CD1c-positive myeloid dendritic cell (primary cell): Measurements from ENCODE around the gene FBRS.
"Not testable (repeated sequence)": the region's sequence is repeated elsewhere in the genome, so short reads cannot be mapped to it uniquely, and the experiment has no call there.

Experiments used
- DNase-seq: peaks from one replicate; pipeline ENCODE4 v3.0.0-alpha.2; 2016; ENCODE audit errors: extremely low spot score

Gene FBRS

DNA sequence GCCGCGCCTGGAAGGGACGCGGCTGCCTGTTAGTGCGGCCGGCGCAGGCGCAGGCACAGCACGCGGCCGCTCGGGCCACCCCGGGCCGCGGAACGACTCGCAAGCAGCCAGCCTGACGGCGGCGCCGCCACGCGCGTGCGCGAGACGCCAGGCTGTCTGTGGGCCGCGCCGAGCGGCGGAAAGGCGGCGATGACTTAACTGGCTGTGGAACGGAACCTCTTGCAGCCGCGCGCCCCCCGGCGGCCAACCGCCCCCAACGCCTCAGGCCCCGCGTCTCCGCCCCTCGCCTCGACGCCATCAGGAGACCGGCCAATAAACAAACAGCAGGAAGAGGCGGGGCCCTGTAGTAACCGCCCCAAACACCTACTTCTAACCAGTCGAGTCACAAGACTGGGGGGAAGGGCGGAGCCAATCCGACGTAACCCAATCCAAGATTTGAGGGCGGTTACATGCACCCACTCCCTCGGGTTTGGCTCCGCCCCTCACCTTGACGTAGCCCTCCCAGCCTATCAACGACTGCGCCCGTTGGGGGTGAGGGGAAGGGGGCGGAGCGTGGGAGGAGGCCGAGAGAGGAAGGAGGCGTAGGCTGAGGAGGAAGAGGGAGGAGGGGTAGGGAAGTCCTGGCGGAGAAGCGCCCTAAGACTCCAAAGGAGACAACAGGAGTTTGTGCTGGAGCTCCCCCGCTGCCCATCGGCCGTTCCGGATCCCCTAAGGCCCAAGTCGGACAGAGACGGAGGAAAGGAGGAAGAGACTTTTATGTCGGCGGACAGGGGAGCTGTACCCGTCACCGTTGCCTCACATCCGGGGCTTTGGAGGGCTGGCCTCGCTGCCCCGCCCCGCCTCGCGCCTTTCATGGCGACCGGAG lies at the start of gene FBRS:
TSS of gene FBRS (plus strand) at position 566 of the 865 bp plus-strand sequence. CDS start 1,088 bp downstream, outside the sequence.
- DNase-seq, result peak; percentile 100

DNA sequence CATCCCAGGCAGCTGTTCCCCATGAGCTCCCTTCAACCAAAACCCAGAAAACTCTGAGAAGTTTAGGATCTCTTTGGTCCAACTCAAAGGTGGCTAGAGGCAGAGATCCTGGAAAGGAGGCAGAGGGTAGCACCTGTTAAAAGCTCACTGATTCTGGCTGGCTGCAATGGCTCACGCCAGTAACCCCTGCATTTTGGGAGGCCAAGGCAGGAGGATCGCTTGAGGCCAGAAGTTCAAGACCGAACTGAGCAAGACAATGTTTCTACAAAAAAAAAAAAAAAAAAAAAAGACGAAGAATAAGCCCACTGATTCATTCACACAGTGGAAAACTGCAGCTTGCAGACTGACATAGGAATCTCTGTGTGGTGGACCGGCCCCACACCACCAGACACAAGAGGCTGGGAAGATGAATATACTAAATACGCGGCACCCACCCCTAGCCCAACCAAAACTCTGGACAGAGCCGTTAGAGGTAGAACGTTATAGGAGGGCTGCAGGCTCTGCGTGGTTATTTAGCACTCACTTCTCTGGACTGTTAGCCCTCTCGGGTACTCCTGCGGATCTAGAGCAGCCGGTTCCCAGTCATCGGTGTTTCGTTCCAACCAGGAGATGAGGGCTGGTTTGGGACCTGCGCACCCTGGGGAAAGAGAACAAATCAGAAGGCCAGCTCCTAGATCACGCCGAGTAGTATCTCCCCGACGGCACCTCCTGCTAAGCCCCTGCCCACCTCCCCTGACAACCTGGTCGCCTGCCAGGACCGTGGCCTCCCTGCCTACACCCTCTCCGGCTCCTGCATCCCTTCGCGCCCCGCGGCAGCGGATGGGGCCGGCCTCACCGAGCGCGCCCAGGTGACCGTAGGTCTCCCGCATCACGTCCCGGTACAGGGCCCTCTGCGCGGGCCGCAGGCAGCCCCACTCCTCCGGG lies 49.0 kb upstream of the FBRS start:
- DNase-seq, result peak; percentile 7

- DNase-seq, result peak; percentile 98
Measured at GRCh38 chr16:30609926-30610839, 48.0 kb upstream of the FBRS start, which contains the start of gene ZNF689. Gene ZNF689, minus strand, starts transcription at chr16:30610389. Its CDS starts 348 bp downstream, at chr16:30610041.

GRCh38 chr16:30615358-30616091 lies 42.7 kb upstream of the FBRS start:
- DNase-seq, result peak; percentile 90

DNA sequence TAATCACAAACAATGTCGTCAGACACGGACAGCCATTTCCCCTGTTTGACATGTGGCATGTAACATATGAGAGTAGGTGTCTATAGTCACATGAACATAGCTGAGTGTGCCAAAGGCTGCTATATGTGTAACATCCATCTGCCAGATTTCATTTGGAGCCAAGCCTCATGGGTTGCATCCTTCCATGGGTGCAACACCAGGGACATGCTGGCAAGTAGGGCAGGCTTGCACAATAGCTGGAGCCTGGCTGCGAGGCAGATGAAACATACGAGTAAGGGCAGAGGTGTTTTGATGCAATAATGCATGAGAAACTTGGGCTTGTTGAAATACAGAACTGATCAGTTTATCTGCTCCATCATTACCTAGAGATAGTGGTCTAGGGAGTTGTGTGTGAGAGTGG lies 39.0 kb upstream of the FBRS start:
- no peak for DNase-seq

- no peak for DNase-seq
Measured at GRCh38 chr16:30619638-30620037, 38.6 kb upstream of the FBRS start.

DNA sequence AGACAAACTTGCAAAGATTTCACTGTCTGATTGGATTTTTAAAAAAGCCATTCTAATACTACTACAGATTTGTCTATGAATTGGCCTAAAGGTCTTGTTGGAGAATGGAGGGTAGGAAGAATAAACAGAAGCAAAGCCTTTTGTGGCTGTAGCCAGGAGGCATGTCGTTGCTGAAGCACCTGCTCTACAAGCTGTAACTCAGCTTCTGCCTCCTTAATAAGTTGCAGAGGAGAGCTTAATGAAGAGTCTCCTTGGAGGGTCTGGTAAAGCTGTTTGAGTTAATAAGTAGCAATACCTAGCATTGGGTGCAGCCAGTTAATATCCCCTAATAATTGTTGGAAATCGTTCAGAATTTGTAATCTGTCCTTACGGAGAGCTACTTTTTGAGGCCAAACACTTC lies 38.1 kb upstream of the FBRS start:
- DNase-seq, result no peak

- no peak for DNase-seq
Measured at GRCh38 chr16:30621765-30622164, 36.5 kb upstream of the FBRS start.

DNA sequence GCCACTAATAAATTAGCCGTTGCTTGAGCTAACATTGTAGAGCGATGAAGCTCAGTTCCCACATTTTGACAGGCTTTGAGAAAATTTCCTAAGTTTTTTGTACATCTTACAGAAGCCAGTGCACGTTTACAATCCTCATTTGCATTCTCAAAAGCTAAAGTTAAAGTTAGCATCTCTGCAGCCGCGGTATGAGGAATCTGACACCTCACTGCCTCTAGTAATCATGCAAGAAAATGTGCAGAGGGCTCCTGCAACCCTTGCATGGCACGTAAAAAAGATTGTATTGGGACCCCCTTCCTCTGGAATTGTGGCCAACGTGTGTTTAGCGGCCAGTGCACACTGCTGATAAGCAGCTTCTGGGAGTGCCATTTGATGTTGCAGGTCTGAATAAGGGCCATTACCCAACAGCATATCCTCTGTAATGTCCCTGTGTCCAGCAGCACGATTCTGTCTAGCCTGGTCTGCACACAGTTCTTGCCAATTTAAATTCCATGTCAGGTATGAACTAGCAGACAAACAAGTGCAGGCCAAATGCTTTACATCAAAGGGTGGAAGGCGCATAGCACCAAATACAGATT lies 35.7 kb upstream of the FBRS start:
- DNase-seq, result no peak

GRCh38 chr16:30623536-30624283 lies 34.5 kb upstream of the FBRS start:
- DNase-seq, result no peak

DNA sequence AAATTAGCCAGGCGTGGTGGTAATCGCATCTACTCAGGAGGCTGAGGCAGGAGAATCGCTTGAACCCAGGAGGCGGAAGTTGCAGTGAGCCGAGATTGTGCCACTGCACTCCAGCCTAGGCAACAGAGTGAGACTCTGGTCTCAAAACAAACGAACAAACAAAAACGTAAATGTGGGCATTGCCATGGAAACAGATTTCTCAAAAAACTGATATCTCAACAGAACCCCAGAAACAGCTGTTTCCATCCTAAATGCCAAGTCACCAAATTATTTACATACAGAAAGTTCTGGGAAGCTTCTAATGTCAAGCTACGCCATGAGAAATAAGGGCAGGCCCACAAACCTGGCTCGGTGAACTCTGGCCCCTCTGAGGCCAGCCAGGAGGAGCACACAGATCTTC lies 32.0 kb upstream of the FBRS start:
- no peak for DNase-seq

- peak; percentile 87 for DNase-seq
Measured at GRCh38 chr16:30628628-30629540, 29.3 kb upstream of the FBRS start.

GRCh38 chr16:30632454-30632853 lies 25.8 kb upstream of the FBRS start:
- not testable (repeated sequence) for DNase-seq

DNA sequence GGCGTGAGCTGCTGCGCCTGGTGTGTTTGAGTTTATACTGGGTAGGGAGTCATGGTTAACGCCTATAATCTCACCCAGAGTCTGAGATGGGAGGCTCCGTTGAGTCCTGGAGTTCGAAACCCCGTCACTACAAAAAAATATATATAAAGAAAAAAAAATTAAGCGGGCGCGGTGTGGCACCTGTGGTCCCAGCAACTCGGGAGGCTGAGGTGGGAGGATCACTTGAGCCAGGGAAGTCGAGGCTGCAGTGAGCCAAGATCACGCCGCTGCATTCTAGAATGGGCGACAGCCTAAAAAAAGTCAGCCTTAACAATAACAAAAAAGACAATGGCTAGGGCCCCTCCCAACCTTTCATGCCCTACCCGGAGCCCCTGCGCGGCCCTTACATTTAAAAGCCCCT lies 24.7 kb upstream of the FBRS start:
- DNase-seq, result no peak

DNA sequence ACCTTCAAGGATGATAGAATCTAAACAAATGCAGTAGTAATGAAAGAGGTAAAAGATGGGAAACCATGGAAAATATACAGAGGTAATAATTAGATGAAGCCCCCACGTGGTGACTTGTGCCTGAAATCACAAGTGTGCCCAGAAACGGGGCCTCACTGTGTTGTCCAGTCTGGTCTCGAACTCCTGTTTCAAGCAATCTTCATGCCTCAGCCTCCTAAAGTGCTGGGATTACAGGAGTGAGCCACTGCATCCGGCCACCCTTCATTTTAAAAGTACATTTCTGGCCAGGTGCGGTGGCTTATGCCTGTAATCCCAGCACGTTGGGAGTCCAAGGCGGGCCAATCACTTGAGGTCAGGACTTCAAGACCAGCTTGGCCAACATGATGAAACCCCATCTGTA lies 21.6 kb upstream of the FBRS start:
- no peak for DNase-seq

DNA sequence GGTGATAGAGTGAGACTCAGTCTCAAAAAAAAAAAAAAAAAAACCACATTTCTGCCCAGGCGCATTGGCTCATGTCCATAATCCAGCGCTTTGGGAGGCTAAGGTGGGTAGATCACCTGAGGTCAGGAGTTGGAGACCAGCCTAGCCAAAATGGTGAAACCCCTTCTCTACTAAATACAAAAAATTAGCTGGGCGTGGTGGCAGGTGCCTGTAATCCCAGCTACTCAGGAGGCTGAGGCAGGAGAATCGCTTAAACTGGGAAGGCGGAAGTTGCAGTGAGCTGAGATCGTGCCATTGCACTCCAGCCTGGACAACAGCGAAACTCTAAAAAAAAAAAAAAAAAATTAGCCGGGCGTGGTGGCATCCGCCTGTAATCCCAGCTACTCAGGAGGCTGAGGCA lies 21.1 kb upstream of the FBRS start:
- DNase-seq, result not testable (repeated sequence)

DNA sequence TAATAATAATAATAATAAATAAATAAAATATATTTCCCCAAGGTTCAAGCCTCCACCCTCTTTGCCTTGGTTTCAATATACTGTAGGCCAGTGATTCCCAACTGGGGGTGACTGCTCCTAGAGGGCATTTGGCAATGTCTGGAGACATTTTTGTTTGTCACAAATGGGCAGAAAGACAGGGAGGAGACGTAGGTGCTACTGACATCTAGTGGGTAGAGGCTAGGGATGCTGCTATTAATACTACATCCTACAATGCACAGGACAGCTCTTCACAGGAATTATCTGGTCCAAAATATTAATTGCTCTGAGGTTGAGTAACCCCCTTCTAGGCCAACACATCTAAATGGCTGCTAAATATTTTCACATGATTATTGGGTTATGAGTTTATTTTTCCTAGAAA lies 20.3 kb upstream of the FBRS start:
- DNase-seq, result peak; percentile 50

GRCh38 chr16:30641378-30641982 lies 16.8 kb upstream of the FBRS start:
- no peak for DNase-seq
